Lower leg skin (tissue), 3 donors: ENCODE measurements around the gene CARF.

ENCODE experiments used
- POLR2A ChIP-seq, 2 donors: fragments of 450-650 bp; IDR thresholded peaks; one replicate each; pipeline ENCODE4 v1.6.1; 2016 to 2017; ENCODE audit warnings: antibody characterized with exemption in 2 of 2, mild to moderate bottlenecking in 1 of 2, moderate library complexity in 1 of 2
- TF ChIP-seq, protein P1 (sequence below), 3 donors: fragments of 450-650 bp; IDR thresholded peaks; one replicate each; pipeline ENCODE4 v1.5.1; 2016; ENCODE audit warnings: antibody characterized with exemption in 3 of 3, mild to moderate bottlenecking in 3 of 3, moderate library complexity in 2 of 3

DNA sequence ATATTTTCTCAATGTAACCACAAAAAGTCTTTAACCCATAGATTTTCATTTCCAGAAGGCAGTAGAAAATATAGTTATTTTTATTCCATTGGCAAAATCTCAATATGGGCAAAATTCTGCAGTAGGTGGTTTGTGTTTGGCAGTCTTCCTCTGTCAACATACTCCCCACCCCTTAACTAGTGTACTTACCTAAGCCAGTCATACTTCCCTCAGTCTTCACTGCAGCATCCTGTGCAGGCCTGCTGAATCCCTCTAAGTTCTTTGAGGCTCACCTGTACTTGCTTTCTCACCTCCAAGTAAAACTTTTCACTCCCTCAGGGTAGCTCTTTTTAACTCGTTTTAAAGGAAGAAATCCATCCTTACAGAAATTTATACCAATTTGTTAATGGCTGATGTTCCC, 6.8 kb downstream of the CARF start:
- TF ChIP-seq, protein P1, sequence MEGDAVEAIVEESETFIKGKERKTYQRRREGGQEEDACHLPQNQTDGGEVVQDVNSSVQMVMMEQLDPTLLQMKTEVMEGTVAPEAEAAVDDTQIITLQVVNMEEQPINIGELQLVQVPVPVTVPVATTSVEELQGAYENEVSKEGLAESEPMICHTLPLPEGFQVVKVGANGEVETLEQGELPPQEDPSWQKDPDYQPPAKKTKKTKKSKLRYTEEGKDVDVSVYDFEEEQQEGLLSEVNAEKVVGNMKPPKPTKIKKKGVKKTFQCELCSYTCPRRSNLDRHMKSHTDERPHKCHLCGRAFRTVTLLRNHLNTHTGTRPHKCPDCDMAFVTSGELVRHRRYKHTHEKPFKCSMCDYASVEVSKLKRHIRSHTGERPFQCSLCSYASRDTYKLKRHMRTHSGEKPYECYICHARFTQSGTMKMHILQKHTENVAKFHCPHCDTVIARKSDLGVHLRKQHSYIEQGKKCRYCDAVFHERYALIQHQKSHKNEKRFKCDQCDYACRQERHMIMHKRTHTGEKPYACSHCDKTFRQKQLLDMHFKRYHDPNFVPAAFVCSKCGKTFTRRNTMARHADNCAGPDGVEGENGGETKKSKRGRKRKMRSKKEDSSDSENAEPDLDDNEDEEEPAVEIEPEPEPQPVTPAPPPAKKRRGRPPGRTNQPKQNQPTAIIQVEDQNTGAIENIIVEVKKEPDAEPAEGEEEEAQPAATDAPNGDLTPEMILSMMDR (IDR thresholded peaks at IDR 0.05), result no peak
- TF ChIP-seq POLR2A (IDR thresholded peaks at IDR 0.05), result no peak
